K562 (cell line): ENCODE measurements around the gene SLC7A5. TPM values are rescaled to one million over a fixed set of nuclear protein-coding genes. Genes with fewer than 3 reads are reported as not detected.

ENCODE experiments used
- ELF4 ChIP-seq: fragments of 450-650 bp; formaldehyde crosslinking; IDR thresholded peaks from 2 replicates; pipeline ENCODE4 v1.4.0; 2022; ENCODE audit warnings: missing genetic modification characterization
- ETV6 ChIP-seq, 3 experiments: fragments of 150-350 bp in 1 of 3; sonication (generic) in 1 of 3; formaldehyde crosslinking in 1 of 3; IDR thresholded peaks; 2 replicates each; pipeline versions ENCODE4 v1.6.1 to v1.8.0; 2014 to 2022; ENCODE audit warnings: borderline replicate concordance in 2 of 3, low read depth in 2 of 3, antibody characterized with exemption in 1 of 3, low read length in 1 of 3, mild to moderate bottlenecking in 1 of 3, missing genetic modification reagents in 1 of 3
- FOS ChIP-seq: IDR thresholded peaks from 3 replicates; pipeline ENCODE4 v1.6.1; 2011; ENCODE audit not compliant: insufficient read length; ENCODE audit errors: extremely low read depth
- FOXA3 ChIP-seq, 2 experiments: fragments of 450-650 bp in 1 of 2; sonication (generic) in 1 of 2; formaldehyde crosslinking; IDR thresholded peaks in 1 of 2; conservative IDR thresholded peaks in 1 of 2; 2 replicates each; pipeline versions ENCODE4 v1.4.0 to v1.8.0; 2020 to 2022; ENCODE audit warnings: mild to moderate bottlenecking in 2 of 2, missing genetic modification reagents in 1 of 2
- HNRNPK ChIP-seq: fragments of 200-400 bp; formaldehyde crosslinking; IDR thresholded peaks from one replicate; pipeline ENCODE4 v1.6.1; 2018; ENCODE audit warnings: mild to moderate bottlenecking, low read depth, low read length; ENCODE audit not compliant: poor library complexity, severe bottlenecking
- IRF9 ChIP-seq: fragments of 450-650 bp; IDR thresholded peaks from 2 replicates; pipeline ENCODE4 v1.6.1; 2016; ENCODE audit warnings: missing biosample characterization, missing genetic modification characterization
- MBD1 ChIP-seq: fragments of 250-450 bp; sonication (Bioruptor Pico); IDR thresholded peaks from 2 replicates; pipeline ENCODE4 v1.8.0; 2022; ENCODE audit warnings: inconsistent platforms
- MTA1 ChIP-seq: fragments of 450-650 bp; IDR thresholded peaks from 2 replicates; pipeline ENCODE4 v1.6.1; 2017; ENCODE audit warnings: borderline replicate concordance
- PHF21A ChIP-seq: fragments of 450-650 bp; IDR thresholded peaks from 2 replicates; pipeline ENCODE4 v1.6.1; 2017; ENCODE audit warnings: low read depth, borderline replicate concordance
- RBM17 ChIP-seq: fragments of 200-400 bp; formaldehyde crosslinking; IDR thresholded peaks from 2 replicates; pipeline ENCODE4 v1.6.1; 2017; ENCODE audit warnings: low read depth, mild to moderate bottlenecking, low read length, borderline replicate concordance
- TCF15 ChIP-seq: fragments of 250-450 bp; sonication (Bioruptor Pico); IDR thresholded peaks from 2 replicates; pipeline ENCODE4 v1.8.0; 2022; ENCODE audit warnings: moderate library complexity, mild to moderate bottlenecking, inconsistent platforms
- WHSC1 ChIP-seq: IDR thresholded peaks from one replicate; pipeline ENCODE4 v1.6.1; 2012; ENCODE audit warnings: low read length, control low read depth, inconsistent platforms
- ZBED1 ChIP-seq: IDR thresholded peaks from 2 replicates; pipeline ENCODE4 v1.6.1; 2014
- ZHX1 ChIP-seq: fragments of 150-350 bp; conservative IDR thresholded peaks from 2 replicates; pipeline ENCODE4 v1.6.1; 2014; ENCODE audit warnings: low read length
- ZNF239 ChIP-seq: fragments of 250-450 bp; sonication (Bioruptor Pico); IDR thresholded peaks from 2 replicates; pipeline ENCODE4 v1.4.0; 2020; ENCODE audit warnings: mild to moderate bottlenecking
- ZNF609 ChIP-seq: sonication (generic); formaldehyde crosslinking; IDR thresholded peaks from 2 replicates; pipeline ENCODE4 v1.8.1; 2023; ENCODE audit warnings: missing genetic modification reagents, mild to moderate bottlenecking, borderline replicate concordance
- polyA plus RNA-seq, 8 experiments: library from polyadenylated mRNA; depleted of rRNA in 4 of 8; stranded (reverse) in 5 of 8; unstranded in 3 of 8; fragments of >200 nt; fragmentation: Nextera tagmentation in 2 of 8; fragmentation: Illumina TruSeq in 1 of 8; extraction: Ambion mirVana in 2 of 8; extraction: Trizol in 1 of 8; gene quantifications; 2 replicates each; pipeline versions ENCODE4 v1.2.1 to v1.2.3, GENCODE V29; 2011 to 2014; ENCODE audit warnings: inconsistent platforms in 1 of 8, missing spikeins in 1 of 8
- total RNA-seq, 7 experiments: library from RNA; depleted of rRNA in 6 of 7; stranded (reverse); fragments of >200 nt in 6 of 7; fragmentation: Illumina TruSeq in 2 of 7; extraction: Trizol in 2 of 7; gene quantifications; 2 replicates each; pipeline versions ENCODE4 v1.2.1 to v1.2.3, GENCODE V29; 2011 to 2021; ENCODE audit warnings: low replicate concordance in 1 of 7

Gene SLC7A5
- total and polyA plus RNA-seq, 9 of the 15 experiments (the other 6 are each of a cell fraction or from before 2014, with no cell fraction given), result 1.9 to 220 (median 18.6) TPM

GRCh38 chr16:87874639-87875427 is 5.5 kb upstream of the SLC7A5 start (continued):
- no peak for TF ChIP-seq ZNF609 (CRISPR knock-in tag)
- TF ChIP-seq MTA1, result no peak
- TF ChIP-seq ETV6 (IDR thresholded peaks at IDR 0.05; ENCODE audit: borderline replicate concordance in 1 of 2, low read depth in 2 of 2, low read length in 1 of 2), result no peak
- no peak for TF ChIP-seq ETV6 (CRISPR knock-in tag; IDR thresholded peaks at IDR 0.05; ENCODE audit: borderline replicate concordance)
- TF ChIP-seq PHF21A, result no peak
- TF ChIP-seq ELF4 (CRISPR knock-in tag), result no peak
- no peak for TF ChIP-seq ZBED1
- TF ChIP-seq IRF9 (tag), result no peak
- TF ChIP-seq MBD1 (CRISPR knock-in tag), result no peak
- no peak for TF ChIP-seq RBM17
- TF ChIP-seq FOS, result no peak
- TF ChIP-seq HNRNPK, result no peak
- TF ChIP-seq ZHX1, result no peak
- no peak for TF ChIP-seq FOXA3 (CRISPR knock-in tag; conservative IDR thresholded peaks at IDR 0.05 in 1 of 2, IDR thresholded peaks at IDR 0.05 in 1 of 2)
- no peak for TF ChIP-seq WHSC1
- no peak for TF ChIP-seq ZNF239 (CRISPR knock-in tag)
- TF ChIP-seq TCF15 (CRISPR knock-in tag), result no peak
